NCI-H128 (cell line): ENCODE measurements around the gene FAM162A.
"Not testable (repeated sequence)": the region's sequence is repeated elsewhere in the genome, so short reads cannot be mapped to it uniquely, and the experiment has no call there.

Experiments
- DNase-seq: peaks from one replicate; lab custom pipeline; 2025; ENCODE audit not compliant: unreplicated experiment; lab: John Stamatoyannopoulos, UW

Gene FAM162A, protein sequence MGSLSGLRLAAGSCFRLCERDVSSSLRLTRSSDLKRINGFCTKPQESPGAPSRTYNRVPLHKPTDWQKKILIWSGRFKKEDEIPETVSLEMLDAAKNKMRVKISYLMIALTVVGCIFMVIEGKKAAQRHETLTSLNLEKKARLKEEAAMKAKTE

DNA sequence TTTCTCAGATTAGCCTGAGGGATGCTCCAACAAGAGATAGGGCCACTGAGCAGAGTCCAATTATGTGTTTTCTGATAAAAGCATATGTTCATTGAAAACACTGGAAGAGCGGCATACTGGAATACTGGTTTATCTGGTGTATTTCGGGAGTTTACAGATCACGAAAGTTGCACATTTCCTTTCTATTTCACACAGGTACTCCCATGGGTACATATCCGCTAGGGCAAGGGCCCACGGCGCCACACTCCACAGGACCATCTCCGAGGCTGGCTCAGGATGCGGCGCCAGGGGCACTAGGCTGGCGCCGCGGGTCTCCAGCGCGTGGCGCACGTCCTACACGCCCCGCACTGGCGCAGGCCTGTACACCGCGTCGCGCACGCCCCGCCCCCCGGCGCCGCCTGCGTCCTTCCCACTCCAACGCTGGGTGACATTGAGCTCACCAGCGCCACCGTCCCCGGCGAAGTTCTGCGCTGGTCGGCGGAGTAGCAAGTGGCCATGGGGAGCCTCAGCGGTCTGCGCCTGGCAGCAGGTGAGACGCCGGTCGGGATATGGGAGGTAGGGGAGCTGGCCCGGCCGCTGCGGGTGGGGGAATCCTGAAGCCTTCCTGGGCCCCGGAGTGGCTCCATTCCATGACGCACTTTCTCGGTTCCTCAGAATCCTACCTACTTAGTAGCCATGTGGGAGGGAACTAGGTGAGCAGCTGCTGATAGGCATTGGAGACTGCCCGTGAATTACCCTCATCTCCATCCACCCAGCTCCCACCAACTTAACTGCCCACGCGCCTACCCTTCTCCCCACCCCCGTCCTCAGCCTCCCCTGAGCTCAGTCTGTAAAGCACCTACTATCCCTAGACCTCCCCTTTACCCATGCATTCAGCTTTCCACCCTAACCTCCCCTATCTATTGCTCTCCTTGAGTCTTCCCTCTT lies at the start of gene FAM162A:
Gene FAM162A, plus strand, starts transcription at position 412 of the 927 bp plus-strand sequence. Its CDS starts 84 bp downstream, at position 496.
- DNase-seq = peak; percentile 96

DNA sequence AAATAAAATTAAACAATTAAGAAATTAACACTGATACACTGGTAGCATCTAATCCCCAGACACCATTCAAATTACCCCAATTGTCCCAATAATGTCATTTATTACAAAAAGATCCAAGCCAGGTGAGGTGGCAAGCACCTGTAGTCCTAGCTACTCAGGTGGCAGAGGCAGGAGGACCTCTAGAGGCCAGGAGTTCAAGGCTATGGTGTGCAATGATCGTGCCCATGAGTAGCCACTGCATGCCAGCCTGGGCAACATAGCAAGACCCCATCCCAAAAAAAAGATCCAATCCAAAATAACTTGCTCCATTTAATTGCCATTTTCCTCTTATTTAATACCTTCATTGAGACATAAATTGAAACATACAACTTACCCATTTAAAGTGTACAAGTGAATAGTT lies 41.2 kb upstream of the FAM162A start:
- no peak for DNase-seq

DNA sequence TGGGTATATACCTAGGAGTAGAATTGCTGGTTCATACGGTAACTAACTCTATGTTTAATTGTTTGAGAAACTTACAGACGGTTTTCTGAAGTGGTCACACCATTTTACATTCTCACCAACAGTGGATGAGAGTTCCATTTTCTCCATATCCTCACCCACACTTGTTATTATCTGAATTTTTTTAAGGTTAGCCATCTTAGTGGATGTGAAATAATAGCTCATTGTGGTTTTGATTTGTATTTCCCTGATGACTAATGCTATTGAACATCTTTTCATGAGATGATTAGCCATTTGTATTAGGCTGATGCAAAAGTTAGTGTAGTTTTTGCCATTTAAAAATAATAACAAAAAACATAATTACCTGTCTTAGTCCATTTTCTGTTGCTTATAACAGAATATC lies 40.3 kb upstream of the FAM162A start:
- DNase-seq = no peak

DNA sequence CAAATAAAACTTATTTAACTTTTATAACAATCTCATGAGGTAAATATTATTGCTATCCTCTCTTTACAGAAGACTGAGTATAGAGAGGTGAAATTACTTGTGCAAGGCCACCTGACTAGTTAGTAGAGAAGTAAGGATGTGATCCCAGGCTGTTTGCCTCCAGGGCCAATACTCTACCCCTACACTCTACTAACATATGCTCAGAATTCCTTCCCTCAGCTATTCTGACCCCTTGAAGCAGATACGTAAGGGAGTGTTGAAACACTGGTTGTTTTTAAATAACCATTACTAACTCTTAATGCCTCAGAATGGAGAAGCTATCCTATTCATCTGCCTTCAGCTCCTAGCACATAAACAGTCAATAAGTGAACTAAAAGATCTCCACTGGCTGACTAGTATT lies 34.8 kb upstream of the FAM162A start:
- DNase-seq = no peak

DNA sequence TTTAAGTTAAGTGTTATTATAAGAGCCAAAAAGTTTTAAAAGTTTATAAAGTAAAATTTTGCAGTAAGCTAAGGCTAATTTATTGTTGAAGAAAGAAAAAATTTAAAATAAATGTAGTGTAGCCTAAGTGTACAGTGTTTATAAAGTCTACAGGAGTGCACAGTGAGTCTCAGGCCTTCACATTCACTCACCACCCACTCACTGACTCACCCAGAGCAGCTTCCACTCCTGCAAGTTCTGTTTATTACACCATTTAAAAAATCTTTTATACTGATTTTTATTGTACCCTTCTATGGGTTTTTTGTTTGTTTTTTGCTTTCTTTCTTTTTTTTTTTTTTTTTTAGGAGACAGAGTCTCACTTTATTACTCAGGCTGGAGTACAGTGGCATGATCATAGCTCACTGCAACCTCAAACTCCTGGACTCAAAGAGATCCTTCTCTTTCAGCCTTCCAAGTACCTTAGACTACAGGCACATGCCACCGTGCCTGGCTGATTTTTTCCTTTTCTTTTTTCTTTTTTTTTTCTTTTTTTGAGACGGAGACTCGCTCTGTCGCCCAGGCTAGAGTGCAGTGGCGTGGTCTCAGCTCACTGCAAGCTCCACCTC lies 33.1 kb upstream of the FAM162A start:
- DNase-seq = no peak

DNA sequence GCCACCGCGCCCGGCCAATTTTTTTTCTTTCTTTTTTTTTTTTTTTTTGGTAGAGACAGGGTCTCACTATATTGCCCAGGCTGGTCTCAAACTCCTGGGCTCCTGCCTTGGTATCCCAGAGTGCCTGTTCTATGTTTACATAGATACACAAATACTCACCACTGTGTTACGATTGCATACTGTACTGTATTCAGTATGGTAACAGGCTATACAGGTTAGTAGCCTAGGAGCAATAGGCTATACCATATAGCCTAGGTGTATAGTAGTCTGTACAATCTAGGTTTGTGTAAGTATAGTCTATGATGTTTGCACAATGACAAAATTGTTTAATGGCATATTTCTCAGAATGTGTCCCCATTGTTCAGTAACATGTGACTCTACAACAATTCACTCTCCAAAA lies 32.4 kb upstream of the FAM162A start:
- DNase-seq = no peak

DNA sequence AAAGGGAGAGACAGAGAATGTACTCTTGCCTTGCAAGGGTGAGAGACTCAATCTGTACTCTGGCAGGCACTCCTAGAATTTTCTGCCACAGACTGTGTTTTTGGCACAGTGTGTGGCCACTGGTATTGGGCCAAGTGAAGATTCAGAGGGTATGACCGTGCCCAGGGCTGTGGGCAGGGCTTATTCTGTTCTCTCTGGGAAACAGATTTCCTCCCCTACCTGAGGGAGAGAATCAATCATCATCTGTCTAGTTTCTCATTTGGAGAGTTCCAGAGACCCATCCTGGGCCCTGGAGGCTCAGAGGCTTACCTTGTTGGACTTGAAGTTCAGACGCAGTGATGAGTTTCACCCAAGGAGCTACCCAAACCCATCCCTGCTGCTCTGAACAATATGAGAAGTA lies 30.8 kb upstream of the FAM162A start:
- DNase-seq = no peak

GRCh38 chr3:122353893-122354401 lies 30.0 kb upstream of the FAM162A start:
- no peak for DNase-seq

DNA sequence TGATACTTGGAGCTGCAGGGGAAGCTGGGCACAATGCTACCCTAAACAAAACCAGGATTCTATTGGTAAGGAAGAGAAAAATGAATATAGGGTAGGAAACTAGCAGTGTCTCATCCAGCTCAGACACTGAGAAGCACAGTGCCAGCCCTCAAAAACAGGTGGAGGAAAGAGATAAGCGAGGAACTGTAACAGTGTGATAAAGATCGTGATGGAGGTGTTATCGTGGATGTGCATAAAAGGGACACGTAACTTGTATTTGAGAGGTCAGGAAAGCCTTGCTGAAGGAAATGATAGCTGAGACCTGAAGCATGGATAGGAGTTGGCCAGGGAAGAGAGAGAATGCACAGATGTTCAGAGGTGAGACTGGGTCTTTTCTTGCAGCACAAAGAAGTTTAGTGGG lies 28.4 kb upstream of the FAM162A start:
- DNase-seq = no peak

- DNase-seq = no peak
These were observed 27.6 kb upstream of the FAM162A start for GRCh38 chr3:122356402-122356801.

- DNase-seq = no peak
These were observed 25.9 kb upstream of the FAM162A start for GRCh38 chr3:122357828-122358702.

- no peak for DNase-seq
These were observed 25.3 kb upstream of the FAM162A start for GRCh38 chr3:122358703-122359032.

GRCh38 chr3:122362026-122362425 lies 22.0 kb upstream of the FAM162A start:
- no peak for DNase-seq

DNA sequence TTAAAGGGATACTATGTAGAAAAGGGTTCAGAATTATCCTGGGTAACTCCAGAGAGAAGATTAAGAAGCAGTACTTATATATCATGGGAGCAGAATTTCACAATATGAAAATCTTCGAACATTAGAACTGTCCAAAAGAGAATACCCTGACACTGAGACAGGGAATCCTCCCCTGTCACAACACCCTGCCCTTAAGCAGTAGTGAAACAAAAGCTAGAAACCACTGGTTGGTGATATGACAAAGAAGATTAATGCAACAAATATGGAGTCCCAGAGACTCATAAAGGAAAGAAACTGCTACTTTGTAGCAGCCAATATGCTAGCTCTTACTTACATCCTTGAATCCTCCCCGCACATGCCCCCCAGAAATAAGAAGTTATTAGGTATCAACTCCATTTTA lies 19.5 kb upstream of the FAM162A start:
- no peak for DNase-seq

GRCh38 chr3:122365073-122365472 lies 18.9 kb upstream of the FAM162A start:
- no peak for DNase-seq

- not testable (repeated sequence) for DNase-seq
These were observed 18.2 kb upstream of the FAM162A start for GRCh38 chr3:122365582-122366378.

GRCh38 chr3:122366379-122366749 lies 17.6 kb upstream of the FAM162A start:
- DNase-seq = no peak

GRCh38 chr3:122374034-122374433 lies 9.9 kb upstream of the FAM162A start:
- no peak for DNase-seq

- DNase-seq = no peak
These were observed 6.0 kb upstream of the FAM162A start for GRCh38 chr3:122377975-122378374.
